ENCODE results near the gene MRTO4. TPM values are rescaled to one million over a fixed set of nuclear protein-coding genes. Genes with fewer than 3 reads are reported as not detected.

Gene MRTO4
- total RNA-seq, 1 donor: 18.5 TPM

DNA sequence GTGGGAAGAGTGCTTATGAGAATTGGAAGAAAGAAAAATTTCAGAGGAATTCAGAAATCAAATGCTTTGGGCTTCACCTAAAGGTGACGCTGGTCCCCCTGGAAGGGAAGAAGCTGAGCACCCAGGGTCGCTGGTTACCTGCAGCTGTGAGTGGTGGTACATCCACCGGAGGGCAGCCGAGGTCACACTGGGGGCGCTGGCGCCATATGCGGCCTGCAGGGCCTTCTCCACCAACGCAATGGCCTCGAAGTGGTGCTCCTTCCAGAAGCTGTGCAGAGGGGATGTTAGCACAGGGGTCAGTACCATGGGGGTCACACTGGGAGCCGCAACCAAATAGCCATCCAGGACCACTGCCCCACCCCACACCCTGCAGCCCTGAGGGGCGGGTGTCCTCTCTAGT lies 54.3 kb downstream of the MRTO4 start:
- H3K4me2 ChIP-seq (ENCODE audit: insufficient read depth, low read length): no peak overlapping the region
- H3K4me3 ChIP-seq (ENCODE audit: insufficient read depth, low read length): no peak overlapping the region
- H3K4me1 ChIP-seq (ENCODE audit: insufficient read depth, low read length): peaks cover 9% of the 10 kb centered on the region
- H3K36me3 ChIP-seq (ENCODE audit: insufficient read depth, low read length): peaks cover 65% of the 10 kb centered on the region
- TF ChIP-seq, protein P1, sequence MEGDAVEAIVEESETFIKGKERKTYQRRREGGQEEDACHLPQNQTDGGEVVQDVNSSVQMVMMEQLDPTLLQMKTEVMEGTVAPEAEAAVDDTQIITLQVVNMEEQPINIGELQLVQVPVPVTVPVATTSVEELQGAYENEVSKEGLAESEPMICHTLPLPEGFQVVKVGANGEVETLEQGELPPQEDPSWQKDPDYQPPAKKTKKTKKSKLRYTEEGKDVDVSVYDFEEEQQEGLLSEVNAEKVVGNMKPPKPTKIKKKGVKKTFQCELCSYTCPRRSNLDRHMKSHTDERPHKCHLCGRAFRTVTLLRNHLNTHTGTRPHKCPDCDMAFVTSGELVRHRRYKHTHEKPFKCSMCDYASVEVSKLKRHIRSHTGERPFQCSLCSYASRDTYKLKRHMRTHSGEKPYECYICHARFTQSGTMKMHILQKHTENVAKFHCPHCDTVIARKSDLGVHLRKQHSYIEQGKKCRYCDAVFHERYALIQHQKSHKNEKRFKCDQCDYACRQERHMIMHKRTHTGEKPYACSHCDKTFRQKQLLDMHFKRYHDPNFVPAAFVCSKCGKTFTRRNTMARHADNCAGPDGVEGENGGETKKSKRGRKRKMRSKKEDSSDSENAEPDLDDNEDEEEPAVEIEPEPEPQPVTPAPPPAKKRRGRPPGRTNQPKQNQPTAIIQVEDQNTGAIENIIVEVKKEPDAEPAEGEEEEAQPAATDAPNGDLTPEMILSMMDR (IDR thresholded peaks at IDR 0.05; ENCODE audit: extremely low read depth, low read depth, low read length): no peak
- DNase-seq (ENCODE audit: insufficient read length, low spot score, missing footprints): no peak
- H3K79me2 ChIP-seq (ENCODE audit: insufficient read depth, low read length): peaks cover 28% of the 10 kb centered on the region
- H3K27me3 ChIP-seq (ENCODE audit: insufficient read depth, low read length): no peaks in the 10 kb centered on the region
- H3K27ac ChIP-seq (ENCODE audit: low read depth, low read length): no peak overlapping the region
- no peaks in the 10 kb centered on the region for H3K9me3 ChIP-seq (ENCODE audit: low read depth, low read length)
- no peak overlapping the region for H2AFZ ChIP-seq (ENCODE audit: low read length)
- H4K20me1 ChIP-seq (ENCODE audit: insufficient read depth, low read length): peaks cover 16% of the 10 kb centered on the region

DNA sequence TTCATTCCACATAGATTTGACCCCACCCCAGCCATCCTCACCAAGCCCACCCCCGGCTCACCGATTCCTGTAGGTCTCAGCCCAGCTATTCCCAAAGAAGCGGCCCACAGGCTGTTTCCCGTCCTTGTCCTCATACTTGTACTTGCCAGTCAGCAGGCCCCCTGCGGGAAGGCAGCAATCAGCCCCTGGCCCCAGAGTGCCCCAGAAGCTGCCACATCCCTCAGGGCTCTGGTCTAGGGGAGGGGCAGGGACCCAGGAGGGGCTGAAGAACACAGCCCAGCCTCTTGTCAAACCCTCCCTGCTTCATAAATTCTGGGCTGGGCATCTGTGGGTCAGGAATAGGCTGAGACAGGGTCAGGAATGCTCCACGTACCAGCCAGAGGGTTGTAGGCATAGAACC lies 55.3 kb downstream of the MRTO4 start:
- Histone ChIP-seq H3K36me3 (ENCODE audit: insufficient read depth, low read length) (peaks cover 59% of the 10 kb centered on the region), H3K4me1 (ENCODE audit: insufficient read depth, low read length) (peaks cover 14% of the 10 kb centered on the region), H3K79me2 (ENCODE audit: insufficient read depth, low read length) (peaks cover 38% of the 10 kb centered on the region), H3K27ac (ENCODE audit: low read depth, low read length) (no peak overlapping the region), H4K20me1 (ENCODE audit: insufficient read depth, low read length) (peaks cover 20% of the 10 kb centered on the region), H3K9me3 (ENCODE audit: low read depth, low read length) (no peaks in the 10 kb centered on the region), H3K4me3 (ENCODE audit: insufficient read depth, low read length) (no peak overlapping the region), H3K27me3 (ENCODE audit: insufficient read depth, low read length) (no peaks in the 10 kb centered on the region), H3K4me2 (ENCODE audit: insufficient read depth, low read length) (no peak overlapping the region), H2AFZ (ENCODE audit: low read length) (no peak overlapping the region)
- DNase-seq (ENCODE audit: insufficient read length, low spot score, missing footprints): peak; percentile 14
- TF ChIP-seq, protein P1 (IDR thresholded peaks at IDR 0.05; ENCODE audit: extremely low read depth, low read depth, low read length): no peak

DNA sequence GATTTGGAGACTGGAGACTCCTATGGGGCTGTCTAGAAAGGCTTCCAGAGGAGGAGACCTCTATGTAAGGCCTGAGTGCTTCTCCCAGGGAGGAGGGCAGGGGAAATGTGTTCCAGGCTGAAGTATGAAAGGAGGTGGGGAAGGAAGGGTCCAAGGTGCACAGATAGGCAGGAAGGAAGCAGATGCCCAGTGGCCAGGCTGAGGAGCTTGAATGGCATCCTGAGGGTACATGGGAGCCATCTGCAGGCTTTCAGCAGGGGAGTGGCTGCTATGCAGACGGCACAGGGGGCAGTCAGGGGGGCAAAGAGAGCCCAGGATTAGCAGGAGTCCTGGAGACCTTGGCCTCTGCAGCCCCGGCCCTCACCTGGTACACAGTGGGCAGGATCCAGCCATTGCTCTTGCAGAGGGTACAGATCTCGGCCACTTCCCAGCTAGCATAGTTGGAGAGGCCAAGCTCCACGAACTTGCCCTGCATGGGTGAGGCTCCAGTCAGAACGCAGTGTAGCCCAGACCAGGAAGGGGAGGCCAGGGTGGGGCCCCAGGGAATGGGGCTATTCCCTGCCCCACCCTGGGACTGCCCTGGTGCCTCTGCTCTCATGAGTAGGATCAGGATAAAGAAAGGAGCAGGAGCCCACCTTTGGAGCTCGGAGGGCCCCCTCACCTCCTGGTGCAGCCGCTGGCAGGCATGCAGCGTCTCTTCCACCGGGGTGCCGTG lies 56.3 kb downstream of the MRTO4 start:
- DNase-seq (ENCODE audit: insufficient read length, low spot score, missing footprints): no peak
- Histone ChIP-seq H3K4me3 (ENCODE audit: insufficient read depth, low read length) (no peak overlapping the region), H4K20me1 (ENCODE audit: insufficient read depth, low read length) (peaks cover 20% of the 10 kb centered on the region), H2AFZ (ENCODE audit: low read length) (no peak overlapping the region), H3K4me2 (ENCODE audit: insufficient read depth, low read length) (no peak overlapping the region), H3K79me2 (ENCODE audit: insufficient read depth, low read length) (peaks cover 41% of the 10 kb centered on the region), H3K27me3 (ENCODE audit: insufficient read depth, low read length) (no peaks in the 10 kb centered on the region), H3K9me3 (ENCODE audit: low read depth, low read length) (no peaks in the 10 kb centered on the region), H3K36me3 (ENCODE audit: insufficient read depth, low read length) (peaks cover 53% of the 10 kb centered on the region), H3K4me1 (ENCODE audit: insufficient read depth, low read length) (peaks cover 18% of the 10 kb centered on the region), H3K27ac (ENCODE audit: low read depth, low read length) (no peak overlapping the region)
- TF ChIP-seq, protein P1 (IDR thresholded peaks at IDR 0.05; ENCODE audit: extremely low read depth, low read depth, low read length): no peak

DNA sequence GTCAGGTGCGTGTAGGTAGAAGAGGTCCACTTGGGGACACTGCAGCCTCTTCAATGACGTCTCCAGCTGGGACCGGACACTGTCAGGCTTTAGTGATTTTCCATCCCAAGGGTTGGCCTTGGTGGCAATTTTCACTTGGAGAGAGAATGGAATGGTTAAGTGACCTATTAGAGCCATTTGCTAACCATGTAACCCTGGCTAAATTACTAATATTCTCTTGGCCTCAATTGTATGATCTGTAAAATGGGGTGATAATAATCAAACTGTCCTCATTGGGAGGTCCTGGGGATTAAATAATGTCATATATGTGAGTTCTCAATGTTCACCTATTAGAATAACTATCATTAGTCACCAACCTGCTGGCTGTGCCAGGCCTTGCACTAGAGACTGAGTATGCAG lies 56.9 kb downstream of the MRTO4 start:
- peaks cover 18% of the 10 kb centered on the region for H3K4me1 ChIP-seq (ENCODE audit: insufficient read depth, low read length)
- H3K36me3 ChIP-seq (ENCODE audit: insufficient read depth, low read length): peaks cover 48% of the 10 kb centered on the region
- peaks cover 24% of the 10 kb centered on the region for H4K20me1 ChIP-seq (ENCODE audit: insufficient read depth, low read length)
- TF ChIP-seq, protein P1 (IDR thresholded peaks at IDR 0.05; ENCODE audit: extremely low read depth, low read depth, low read length): no peak
- peaks cover 47% of the 10 kb centered on the region for H3K79me2 ChIP-seq (ENCODE audit: insufficient read depth, low read length)
- H3K9me3 ChIP-seq (ENCODE audit: low read depth, low read length): no peaks in the 10 kb centered on the region
- no peak overlapping the region for H2AFZ ChIP-seq (ENCODE audit: low read length)
- H3K27me3 ChIP-seq (ENCODE audit: insufficient read depth, low read length): no peaks in the 10 kb centered on the region
- no peak overlapping the region for H3K4me3 ChIP-seq (ENCODE audit: insufficient read depth, low read length)
- no peak overlapping the region for H3K4me2 ChIP-seq (ENCODE audit: insufficient read depth, low read length)
- DNase-seq (ENCODE audit: insufficient read length, low spot score, missing footprints): peak; percentile 11
- peak overlapping the region; percentile 41 for H3K27ac ChIP-seq (ENCODE audit: low read depth, low read length)
